ENCODE measurements around the gene RNF149. TPM values are rescaled to one million over a fixed set of nuclear protein-coding genes. Genes with fewer than 3 reads are reported as not detected.

RNF149 gene
- total and polyA plus RNA-seq, 2 donors (not counting 3 experiments of a cell fraction or from before 2014, with no cell fraction given): 31.3 to 66.6 TPM

DNA sequence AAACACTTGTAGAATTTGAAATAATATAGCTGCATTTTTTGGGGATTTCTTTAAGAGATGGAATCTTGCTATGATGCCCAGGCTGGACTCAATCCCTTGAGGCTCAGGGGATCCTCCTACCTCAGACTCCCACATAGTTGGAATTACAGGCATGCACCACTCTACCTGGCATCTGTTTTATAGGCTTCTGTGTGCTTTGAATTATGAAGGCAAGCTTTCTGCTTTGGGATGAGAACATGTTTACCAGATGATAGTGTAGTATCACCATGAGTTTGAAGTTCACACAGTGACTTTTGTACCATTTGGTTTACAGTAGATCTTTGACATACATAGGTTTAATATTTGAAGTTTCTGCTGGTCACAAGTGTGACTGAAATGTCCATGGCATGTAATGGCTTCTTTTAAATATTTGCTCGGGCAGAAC, 45.1 kb downstream of the RNF149 start:
- dilution Hi-C loops (cut with MboI; ENCODE audit: extremely low pct_ligation_motif_present, low sequenced_read_pairs): no loop called here
- H3K36me3 ChIP-seq (ENCODE audit: control insufficient read depth in 2 of 2, extremely low read depth in 1 of 2, insufficient read depth in 2 of 2, low read length in 2 of 2): peaks cover 10 to 11% of the 10 kb centered on the region in 2 experiments
- BruUV-seq (replicated peaks): no TSS peak

More for the DNA sequence above, 45.1 kb downstream of the RNF149 start:
- Histone ChIP-seq H3K27ac (ENCODE audit: insufficient read depth, low read depth, low read length) (no peak overlapping the region), H3K4me2 (ENCODE audit: insufficient read depth, low read length) (no peak overlapping the region), H3K4me1 (ENCODE audit: control insufficient read depth, extremely low read depth, insufficient read depth, low read length) (no peaks in the 10 kb centered on the region), H3K4me3 (replicated peaks in 1 of 3; ENCODE audit: insufficient read depth in 1 of 3, low read depth in 1 of 3, low read length in 3 of 3) (no peak overlapping the region), H3K79me2 (ENCODE audit: control insufficient read depth, insufficient read depth, low read length) (peaks cover 10% of the 10 kb centered on the region), H4K20me1 (replicated peaks; ENCODE audit: control insufficient read depth, extremely low read depth, insufficient read depth, low read length) (no peaks in the 10 kb centered on the region), H3K27me3 (ENCODE audit: control insufficient read depth in 2 of 2, insufficient read depth in 2 of 2, low read length in 2 of 2) (no peaks in the 10 kb centered on the region), H3K9me1 (replicated peaks; ENCODE audit: control insufficient read depth, extremely low read depth, insufficient read depth, low read length) (no peaks in the 10 kb centered on the region), H3K9ac (replicated peaks; ENCODE audit: extremely low read depth, insufficient read depth, low read length) (no peak overlapping the region), H2AFZ (ENCODE audit: low read depth, low read length) (no peak overlapping the region), H3K9me3 (replicated peaks; ENCODE audit: control insufficient read depth, insufficient read depth, low read length) (no peaks in the 10 kb centered on the region)
- DNase-seq (ENCODE audit: low read depth, low spot score): no peak
- TF ChIP-seq JUN (IDR thresholded peaks at IDR 0.05; ENCODE audit: borderline replicate concordance, insufficient read depth, insufficient read length, low read depth) (no peak), EZH2 (IDR thresholded peaks at IDR 0.05; ENCODE audit: borderline replicate concordance, low read depth, low read length, severe bottlenecking) (no peak), POLR2A (IDR thresholded peaks at IDR 0.05; ENCODE audit: low read depth, low read length) (no peak), MYC (IDR thresholded peaks at IDR 0.05; ENCODE audit: low read depth, low read length) (no peak), POLR2AphosphoS5 (IDR thresholded peaks at IDR 0.05; ENCODE audit: insufficient read depth, low read depth, low read length) (no peak), GATA2 (IDR thresholded peaks at IDR 0.05; ENCODE audit: insufficient read depth, insufficient read length, low read depth, low read length) (no peak), FOS (IDR thresholded peaks at IDR 0.05; ENCODE audit: borderline replicate concordance, insufficient read depth, low read length) (no peak)
- TF ChIP-seq, protein P1, sequence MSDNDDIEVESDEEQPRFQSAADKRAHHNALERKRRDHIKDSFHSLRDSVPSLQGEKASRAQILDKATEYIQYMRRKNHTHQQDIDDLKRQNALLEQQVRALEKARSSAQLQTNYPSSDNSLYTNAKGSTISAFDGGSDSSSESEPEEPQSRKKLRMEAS (IDR thresholded peaks at IDR 0.05; ENCODE audit: insufficient read depth, insufficient read length): no peak
- TF ChIP-seq, protein P2, sequence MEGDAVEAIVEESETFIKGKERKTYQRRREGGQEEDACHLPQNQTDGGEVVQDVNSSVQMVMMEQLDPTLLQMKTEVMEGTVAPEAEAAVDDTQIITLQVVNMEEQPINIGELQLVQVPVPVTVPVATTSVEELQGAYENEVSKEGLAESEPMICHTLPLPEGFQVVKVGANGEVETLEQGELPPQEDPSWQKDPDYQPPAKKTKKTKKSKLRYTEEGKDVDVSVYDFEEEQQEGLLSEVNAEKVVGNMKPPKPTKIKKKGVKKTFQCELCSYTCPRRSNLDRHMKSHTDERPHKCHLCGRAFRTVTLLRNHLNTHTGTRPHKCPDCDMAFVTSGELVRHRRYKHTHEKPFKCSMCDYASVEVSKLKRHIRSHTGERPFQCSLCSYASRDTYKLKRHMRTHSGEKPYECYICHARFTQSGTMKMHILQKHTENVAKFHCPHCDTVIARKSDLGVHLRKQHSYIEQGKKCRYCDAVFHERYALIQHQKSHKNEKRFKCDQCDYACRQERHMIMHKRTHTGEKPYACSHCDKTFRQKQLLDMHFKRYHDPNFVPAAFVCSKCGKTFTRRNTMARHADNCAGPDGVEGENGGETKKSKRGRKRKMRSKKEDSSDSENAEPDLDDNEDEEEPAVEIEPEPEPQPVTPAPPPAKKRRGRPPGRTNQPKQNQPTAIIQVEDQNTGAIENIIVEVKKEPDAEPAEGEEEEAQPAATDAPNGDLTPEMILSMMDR (IDR thresholded peaks at IDR 0.05; ENCODE audit: extremely low read depth in 1 of 2, insufficient read depth in 1 of 2, low read depth in 1 of 2, low read length in 2 of 2): no peak
- ChIA-PET CTCF (interaction anchor here (0.9 to 1.1 kb wide), 2 partner anchors 10 to 22 kb away, joined by 3 read pairs; no protein-coding TSS in a partner anchor), POLR2A (no interaction called here)
- no peak for FAIRE-seq
- intact Hi-C loops (cut with micrococcal nuclease): no loop called here

Measured in endothelial cell of umbilical vein (primary cell).